ENCODE data around the gene METTL15.
"Not testable (repeated sequence)": the region's sequence is repeated elsewhere in the genome, so short reads cannot be mapped to it uniquely, and the experiment has no call there.

The METTL15 gene

DNA sequence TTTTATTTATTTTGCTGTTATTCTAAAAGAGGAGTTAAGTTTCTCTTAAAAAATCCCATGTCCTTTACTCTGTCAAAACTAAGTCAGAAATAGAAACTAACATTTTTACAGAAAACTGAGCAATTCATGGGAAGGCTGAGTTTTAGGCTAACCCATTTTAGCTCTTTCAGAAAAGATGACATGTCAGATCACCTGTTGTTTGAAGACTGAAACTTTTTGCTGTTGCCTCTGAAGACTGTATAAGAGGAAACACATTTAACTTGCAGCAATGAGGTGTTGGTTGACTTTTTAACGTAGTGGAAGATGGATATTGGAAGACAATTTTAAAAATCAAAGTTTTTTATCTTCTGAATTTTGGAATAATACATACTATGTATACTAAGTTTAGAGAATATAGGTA, 115.4 kb downstream of the METTL15 start:
- DNase-seq = no peak

DNA sequence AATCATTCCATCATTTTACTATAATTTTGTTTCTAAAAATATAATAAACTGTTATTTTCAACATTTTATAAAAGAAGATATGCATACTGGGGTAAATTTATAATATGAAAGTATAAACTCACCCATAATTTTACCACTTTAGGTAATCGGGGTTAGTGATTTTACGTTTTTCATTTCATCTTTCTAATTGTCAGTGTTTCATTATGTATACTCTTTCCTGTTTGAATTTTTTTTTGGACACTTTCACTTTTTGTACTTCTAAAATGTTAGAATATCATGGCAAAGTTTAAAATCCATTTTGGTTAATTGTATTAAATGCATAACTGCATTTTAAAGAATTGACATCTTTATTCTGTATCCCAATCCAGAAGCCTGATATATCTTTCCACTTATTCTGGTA, 115.8 kb downstream of the METTL15 start:
- no peak for DNase-seq

DNA sequence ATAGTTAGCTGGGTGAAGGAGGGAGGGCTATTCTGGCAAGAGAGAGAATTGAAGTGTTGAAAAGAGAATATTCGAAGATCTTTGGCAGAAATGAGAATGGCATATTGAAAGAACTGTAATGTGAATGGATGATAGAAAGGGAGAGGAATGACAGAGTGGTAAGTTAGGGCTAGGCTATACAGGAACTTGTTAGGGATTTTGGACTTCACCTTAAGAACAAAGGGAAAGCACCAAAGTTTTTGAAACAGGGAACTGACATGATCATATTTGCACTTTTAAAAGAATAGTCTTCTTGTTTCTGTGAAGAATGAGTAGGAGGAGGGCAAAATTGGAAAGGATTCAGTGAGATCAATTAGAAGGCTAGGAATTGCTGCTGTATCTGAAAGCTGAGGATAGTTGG, 119.3 kb downstream of the METTL15 start:
- no peak for DNase-seq

DNA sequence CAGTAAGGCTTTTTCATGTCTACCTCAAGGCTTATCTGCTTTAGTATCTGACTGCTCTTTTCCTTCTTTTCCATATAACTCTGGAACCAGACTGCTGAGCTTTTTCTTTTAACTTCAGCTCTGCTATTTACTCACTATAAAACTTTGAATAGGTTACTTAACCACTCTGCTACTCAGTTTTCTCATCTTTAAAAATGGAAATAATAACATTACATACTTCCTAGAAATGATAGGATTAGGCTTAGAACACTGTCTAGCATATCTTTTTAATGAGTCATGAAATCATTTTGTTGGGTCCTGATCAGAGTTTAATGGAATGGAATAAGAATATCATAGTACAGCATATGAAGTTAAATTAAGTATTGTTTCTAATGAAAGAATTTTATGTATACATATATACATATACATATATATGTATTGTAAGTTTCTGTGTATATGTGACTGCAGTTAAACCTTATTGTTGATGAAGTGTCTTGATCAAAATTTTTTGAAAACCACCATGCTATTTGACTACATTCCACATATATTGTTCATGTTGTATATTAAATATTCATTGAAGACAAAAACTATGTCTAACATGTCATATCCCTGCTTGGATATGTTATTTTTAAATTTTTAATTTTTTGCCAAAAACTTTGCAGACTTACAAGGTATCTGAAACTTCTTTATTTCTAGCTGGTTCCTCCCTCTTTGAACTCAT, 120.2 kb downstream of the METTL15 start:
- DNase-seq = peak; percentile 56

DNA sequence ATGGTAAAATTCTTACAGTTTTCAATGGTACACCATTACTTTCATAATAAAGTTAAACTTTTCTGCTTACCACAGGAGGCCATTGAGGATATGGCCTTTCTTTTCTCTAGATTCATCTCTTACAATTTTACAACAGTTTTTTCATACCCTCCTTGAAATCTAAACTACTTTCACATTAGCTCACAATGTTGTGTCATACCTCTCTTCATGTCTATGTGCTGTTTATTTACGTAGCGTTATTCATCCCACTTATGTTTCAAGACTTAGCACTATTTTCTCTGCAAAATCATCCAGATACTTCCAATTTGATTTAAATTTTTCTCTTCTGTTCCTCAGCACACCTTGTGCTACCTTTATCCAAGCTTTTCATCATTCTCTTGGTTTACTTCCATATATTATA, 123.3 kb downstream of the METTL15 start:
- DNase-seq = no peak

DNA sequence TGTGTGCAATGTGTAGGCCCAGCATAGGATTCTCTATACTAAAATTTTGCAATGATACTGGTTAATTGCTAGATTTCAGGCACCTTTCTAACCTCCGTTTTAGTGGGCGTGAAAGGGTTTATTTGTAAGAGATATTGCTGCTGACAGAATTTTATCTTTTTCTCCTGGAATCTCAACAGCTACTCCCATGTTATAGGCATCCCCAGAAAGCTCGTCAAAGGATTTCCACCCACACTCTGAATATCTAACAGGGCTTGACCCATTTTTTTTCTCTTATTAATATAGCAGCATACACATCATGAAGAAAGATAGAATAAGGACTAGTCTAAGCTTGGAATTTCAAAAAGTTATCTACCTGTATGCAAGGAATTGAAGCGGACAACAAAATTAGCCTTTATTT, 124.5 kb downstream of the METTL15 start:
- no peak for DNase-seq

DNA sequence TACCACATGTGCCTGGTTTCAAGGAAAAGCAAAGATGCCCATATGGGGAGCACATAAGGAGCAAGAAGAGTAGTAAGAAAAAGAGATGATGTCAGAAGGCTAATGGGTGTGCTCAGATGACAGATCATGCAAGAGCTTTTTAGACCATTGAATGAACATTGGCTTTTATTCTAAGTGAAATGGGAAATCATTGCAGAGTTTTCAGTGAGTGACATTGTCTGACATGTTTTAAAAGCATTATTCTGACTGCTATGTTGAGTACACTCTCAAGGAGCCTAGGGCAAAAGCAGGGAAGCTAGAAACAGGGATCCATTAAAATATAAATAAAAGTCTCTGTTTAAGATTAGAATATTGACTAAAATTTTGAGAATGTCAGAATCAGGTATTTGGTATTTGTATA, 133.6 kb downstream of the METTL15 start:
- DNase-seq = no peak

DNA sequence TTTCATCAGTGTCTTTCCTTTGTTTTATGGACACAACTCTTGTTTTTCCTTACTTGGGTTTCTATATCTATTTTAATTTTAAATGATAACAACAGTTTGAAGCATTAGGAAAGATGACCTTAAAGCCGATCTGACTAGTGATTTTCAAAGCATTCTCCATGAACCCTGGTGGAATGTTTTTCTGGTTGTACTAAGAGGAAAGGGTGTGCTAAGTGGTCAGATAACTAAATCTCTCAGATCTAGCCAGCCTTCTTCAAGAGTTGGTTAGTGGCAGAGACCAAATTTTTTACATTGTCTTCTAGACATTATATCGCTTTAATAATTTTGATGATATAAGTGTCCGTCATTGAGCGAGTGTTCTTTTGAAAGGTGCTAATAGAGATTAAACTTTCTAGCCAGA, 134.4 kb downstream of the METTL15 start:
- DNase-seq = no peak

DNA sequence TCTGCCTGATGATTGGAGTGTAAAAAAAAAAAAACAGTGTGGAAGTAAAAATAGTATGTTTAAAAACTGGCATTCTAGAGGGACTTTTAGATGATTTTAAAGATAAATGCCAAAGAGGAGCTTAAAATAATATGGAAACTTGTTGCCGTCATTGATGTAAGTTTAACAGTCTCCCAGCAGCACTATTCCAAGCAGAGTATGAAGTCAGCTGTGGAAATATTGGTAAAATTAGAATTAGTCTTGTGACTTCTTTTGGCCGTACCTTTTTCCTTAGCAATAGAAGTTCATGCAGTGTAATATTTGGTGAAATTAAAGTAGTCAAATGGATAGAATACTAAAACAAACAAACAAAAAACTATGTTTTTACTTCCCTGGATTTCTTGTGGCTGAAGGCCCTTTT, 134.9 kb downstream of the METTL15 start:
- DNase-seq = no peak

DNA sequence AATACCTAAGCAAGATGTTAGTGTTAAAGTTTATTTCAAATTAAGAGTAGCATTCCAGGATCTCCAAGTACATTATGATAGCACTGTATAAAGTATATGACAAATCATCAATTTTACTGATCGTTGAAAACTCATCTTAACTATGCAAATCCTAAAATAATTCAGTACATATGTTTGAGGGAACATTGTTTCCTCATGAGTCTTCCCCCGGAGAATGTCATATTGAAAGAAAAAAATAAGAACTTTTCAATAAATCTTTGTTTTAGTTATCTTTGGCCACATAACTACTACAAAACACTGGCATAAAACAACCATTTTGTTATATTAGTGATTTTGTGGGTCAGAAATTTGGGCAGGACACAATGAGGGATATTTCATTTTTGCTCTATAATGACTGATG, 135.4 kb downstream of the METTL15 start:
- peak; percentile 78 for DNase-seq

DNA sequence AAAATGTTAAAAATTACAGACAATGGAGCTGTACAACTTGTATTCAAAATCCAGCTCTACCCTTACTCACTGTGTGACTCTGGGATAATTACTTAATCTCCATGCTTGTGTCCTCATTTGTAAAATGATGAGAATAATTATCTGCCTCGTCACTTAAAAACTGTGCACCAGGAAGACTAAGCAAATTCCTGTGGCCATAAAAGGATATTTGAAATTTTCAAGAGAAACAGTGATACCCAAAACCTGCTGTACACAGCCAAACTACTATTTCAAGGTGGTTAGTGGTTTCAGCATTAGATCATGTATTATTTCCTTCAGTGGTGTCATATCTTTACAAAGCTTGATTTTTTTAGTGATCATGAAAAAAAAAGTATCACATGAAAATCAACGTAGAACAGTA, 136.9 kb downstream of the METTL15 start:
- peak; percentile 77 for DNase-seq

DNA sequence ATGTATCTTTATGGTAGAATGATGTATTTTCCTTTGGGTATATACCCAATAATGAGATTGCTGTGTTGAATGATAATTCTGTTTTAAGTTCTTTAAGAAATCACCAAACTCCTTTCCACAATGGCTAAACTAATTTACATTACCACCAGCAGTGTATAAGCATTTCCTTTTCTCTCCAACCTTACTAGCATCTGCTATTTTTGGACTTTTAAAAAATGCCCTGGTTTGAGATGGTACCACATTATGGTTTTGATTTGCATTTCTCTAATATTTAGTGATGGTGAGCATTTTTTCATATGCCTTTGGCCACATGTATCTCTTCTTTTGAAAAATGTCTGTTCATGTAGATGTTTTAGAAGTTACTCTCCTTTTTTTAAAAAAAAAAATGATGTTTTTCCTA, 142.0 kb downstream of the METTL15 start:
- DNase-seq = no peak

DNA sequence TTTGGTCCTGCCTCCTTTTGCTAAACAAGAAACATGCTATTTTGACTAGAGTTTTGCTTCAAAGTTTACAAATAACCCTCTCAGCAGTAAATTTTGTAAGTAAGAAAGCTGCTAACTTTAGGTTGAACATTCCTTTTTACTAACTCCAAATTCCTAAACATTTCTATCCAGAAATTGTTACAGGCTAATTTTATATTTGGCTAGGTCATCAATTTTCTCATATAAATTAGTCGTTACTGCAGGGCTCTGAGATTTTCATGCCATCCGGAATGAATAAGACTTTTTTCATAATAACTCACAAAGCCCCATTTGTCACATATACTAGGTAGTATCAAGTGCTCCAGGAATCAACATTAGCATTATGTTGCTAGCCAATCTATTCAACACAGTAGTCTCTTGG, 143.1 kb downstream of the METTL15 start:
- no peak for DNase-seq

DNA sequence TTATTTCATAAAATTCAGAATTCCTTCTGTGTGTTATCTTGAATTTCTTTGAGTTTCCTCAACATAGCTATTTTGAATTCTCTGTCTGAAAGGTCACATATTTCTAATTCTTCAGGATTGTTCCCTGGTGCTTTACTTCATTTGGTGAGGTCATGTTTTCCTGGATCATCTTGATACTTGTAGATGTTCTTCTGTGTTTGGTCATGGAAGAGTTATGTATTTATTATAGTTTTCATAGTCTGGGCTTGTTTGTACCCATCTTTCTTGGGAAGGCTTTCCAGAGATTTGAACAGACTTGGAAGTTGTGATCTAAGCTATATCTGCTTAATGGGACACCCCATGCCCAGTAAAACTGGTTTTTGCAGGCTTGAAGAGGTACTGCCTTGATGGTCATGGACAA, 149.6 kb downstream of the METTL15 start:
- no peak for DNase-seq

DNA sequence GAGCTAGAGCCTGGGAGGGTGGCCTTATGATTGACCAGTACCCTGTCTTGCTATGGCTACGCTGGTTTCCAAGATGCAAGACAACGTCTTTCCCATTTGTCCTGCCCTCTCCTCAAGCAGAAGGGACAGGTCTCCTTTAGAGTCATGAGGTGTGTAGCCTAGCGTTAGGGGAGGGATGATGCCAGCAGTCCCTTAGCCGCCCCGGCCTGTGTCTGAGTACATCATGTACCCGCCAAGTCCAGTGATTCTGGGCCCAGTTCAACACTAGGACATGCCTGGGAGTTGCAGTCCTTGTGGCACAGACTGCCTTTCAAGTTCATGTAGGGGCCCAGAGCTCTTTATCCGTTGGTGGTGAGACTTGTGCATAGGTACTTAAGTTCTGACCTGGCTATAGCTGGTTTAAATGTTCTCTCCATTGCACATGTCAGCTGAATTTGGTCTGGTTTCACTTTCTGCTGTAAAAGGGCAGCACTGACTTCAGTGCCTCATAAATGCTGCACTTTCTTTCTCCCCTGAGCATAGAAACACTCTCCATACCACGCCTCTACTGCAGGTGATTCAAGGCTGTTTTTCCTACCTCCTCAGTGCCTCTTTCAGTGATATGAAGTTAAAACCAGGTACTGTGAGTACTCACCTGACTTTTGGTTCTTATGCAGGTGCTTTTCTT, 151.1 kb downstream of the METTL15 start:
- DNase-seq = no peak

DNA sequence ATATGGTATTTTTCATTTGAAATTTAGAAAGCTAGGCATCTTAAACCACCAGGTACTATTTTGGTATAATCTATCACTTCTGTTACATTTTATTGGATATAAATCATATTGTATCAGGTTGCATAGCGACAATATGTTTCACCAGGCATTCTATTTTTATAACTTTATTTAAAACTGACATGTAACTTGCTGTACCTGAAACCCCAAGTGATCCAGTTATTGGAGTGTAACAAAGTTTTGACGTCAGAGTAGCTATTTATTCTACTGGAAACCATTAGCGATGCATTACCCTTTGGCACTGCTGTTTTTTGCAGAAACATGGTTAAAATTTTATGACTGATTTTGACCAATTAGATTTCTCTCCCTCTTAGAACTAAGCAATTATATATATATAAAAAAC, 160.7 kb downstream of the METTL15 start:
- DNase-seq = no peak

DNA sequence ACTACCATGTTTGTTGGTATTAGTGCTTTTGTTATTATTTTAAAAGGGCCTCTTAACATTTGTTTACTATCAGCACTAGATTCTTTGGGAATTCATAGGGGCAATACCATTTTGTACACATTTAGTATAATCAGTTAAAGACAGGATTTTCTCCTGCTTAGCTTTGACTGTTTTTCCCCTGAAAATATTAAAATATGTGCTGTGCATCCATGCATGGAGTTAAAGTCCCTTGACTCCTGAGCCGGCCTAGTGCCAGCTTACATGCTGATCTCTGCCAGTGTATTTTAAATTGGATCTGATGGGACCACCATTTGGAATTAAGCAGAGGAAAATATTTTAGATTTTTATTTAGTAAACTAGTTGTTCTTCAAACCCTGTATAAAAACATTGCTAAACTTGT, 161.4 kb downstream of the METTL15 start:
- DNase-seq = no peak

DNA sequence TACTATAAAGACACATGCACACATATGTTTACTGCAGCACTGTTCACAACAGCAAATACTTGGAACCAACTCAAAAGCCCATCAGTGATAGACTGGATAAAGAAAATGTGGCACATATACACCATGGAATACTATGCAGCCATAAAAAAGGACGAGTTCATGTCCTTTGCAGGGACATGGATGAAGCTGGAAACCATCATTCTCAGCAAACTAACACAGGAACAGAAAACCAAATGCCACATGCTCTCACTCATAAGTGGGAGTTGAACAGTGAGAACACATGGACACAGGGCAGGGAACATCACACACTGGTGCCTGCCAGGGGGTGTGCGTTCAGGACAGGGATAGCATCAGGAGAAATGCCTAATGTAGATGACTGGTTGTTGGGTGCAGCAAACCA, 164.1 kb downstream of the METTL15 start:
- DNase-seq = not testable (repeated sequence)

DNA sequence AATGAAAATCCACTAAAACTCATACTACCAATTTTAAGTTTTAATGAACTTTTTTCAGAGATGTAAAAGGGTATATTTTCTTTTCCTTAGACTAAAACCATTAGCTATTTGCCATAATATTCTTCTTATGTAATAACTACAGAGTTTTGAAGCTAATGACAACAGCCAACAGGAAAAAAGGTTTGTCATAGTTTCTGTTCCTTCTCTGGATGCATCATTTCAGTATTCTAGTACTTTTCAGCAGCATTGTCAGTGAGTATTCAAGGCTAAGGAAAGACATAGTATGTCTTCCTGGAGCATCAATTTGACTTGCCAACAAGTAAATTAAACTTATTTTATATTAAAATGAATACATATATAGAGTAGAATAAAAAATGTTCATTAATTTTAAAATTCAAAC, 166.0 kb downstream of the METTL15 start:
- no peak for DNase-seq

DNA sequence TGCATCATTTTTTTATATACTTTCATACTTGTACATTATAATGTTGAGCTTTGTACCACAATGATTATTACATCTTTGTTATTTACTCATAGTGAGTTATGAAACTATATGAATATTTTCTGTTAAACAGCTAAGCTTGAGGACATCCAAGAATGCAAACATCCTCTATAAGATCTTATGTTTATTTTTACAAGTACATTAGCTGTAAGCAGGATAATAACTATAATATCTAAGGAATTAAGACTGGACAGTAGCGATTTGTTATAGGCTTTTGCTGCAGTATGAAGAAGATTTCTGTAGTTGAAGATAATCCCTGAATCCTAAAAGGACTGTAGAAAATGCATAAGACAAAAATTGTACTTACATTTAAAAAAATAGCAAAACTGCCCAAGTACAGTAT, 176.0 kb downstream of the METTL15 start:
- no peak for DNase-seq

DNA sequence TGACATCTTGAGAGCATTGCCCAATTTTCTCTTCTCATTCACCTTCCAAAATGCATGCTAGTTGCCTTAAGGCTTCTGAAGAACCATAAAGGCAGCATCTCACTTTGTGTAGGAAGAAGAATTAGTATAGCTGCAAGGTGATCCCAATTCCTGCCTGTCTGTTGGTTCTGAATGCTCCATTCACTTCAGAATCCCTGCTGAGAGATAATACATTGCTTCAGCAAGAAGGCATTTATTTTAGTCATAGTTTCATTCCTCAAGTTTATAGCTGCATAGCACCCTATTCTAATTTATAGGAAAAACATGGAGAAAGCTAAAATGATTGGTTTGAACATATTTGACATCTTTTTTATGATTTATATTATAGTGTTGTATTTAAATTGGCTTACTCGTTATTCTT, 181.3 kb downstream of the METTL15 start:
- no peak for DNase-seq

DNA sequence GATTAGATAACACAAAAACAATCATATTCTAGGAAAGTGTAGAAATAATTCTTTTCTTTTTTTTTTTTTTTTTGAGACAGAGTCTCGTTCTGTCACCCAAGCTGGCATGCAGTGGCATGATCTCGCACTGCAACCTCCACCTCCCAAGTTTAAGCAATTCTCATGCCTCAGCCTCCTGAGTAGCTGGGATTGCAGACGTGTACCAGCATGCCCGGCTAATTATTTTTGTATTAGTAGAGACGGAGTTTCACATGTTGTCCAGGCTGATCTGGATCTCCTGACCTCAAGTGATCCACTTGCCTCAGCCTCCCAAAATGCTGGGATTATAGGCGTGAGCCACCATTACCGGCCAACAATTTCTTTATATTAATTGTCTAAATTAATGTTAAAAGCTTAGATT, 182.8 kb downstream of the METTL15 start:
- DNase-seq = not testable (repeated sequence)

DNA sequence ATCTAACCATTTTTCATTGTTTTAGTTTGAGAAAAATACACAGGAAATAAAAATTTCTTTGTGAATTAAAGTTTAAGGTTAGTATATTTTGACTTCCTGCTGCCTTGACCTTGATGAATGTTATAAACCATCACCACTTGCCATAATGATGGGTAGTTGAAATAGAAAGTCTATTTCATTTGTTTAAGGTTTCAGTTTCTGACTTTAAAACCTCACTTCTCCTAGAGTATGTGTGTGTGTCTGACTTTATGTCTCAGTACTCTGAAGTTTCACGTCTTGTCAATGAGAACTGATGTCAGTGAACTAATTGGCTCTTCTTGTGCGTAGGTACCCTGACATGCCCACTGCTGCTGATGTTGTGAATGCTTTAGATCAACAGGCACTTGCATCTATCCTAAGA, 188.2 kb downstream of the METTL15 start:
- no peak for DNase-seq

DNA sequence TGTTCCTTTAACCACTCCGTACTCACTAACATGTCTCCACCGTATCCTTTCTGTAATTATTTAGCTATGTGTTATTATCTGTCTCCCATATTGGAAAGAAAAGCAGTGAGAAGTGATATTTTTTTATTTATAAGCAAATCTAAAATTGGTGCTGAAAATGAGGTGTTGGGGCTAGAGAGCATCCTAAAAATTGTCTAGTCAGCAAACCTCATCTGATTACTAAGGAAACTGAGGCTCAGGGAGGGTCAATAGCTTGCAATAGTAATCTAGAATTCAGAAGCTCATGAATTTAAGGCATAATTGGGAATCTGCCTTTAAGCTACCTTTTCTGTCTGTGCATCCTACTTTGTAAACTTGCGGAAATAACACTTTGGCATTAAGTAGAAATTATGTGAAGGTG, 190.0 kb downstream of the METTL15 start:
- no peak for DNase-seq

Data from fibroblast of skin of abdomen (primary cell).